K562 (cell line): ENCODE measurements around the gene RPE65. TPM values are rescaled to one million over a fixed set of nuclear protein-coding genes. Genes with fewer than 3 reads are reported as not detected.

ENCODE experiments used
- ATAC-seq: fragments of 200-7000 bp; cut with Tn5 transposase; 3 replicates; pipeline ENCODE4 v1.9.1; 2020; ENCODE audit warnings: moderate library complexity
- BruUV-seq: library from RNA; stranded (reverse); fragments of 400-500 nt; replicated peaks from 2 replicates; lab custom pipeline; 2021; lab: Mats Ljungman, UMichigan
- CTCF ChIA-PET: fragments of 300-600 bp; formaldehyde crosslinking; extraction: SDS; loops from one replicate; lab custom pipeline; 2021; ENCODE audit warnings: low intra/inter-chr PET ratio; lab: Yijun Ruan, JAX
- POLR2A ChIA-PET: fragments of 300-600, 350-650 bp; sonication (Branson Sonifier 250); formaldehyde crosslinking; extraction: SDS; loops from one replicate; lab custom pipeline; 2021; ENCODE audit warnings: antibody characterized with exemption, inconsistent platforms; lab: Yijun Ruan, JAX
- DNase-seq, 4 experiments: peaks; one replicate each; pipeline versions ENCODE4 v3.0.0 to v3.0.0-alpha.2; 2011 to 2018; ENCODE audit warnings: low spot score in 3 of 4, mixed read lengths in 3 of 4; ENCODE audit errors: extremely low read depth in 1 of 4
- FAIRE-seq: peaks from 2 replicates; lab custom pipeline; 2011; peaks lifted over from hg19 to GRCh38; lab: Jason Lieb, UNC
- H2AFZ ChIP-seq: 2 replicates; pipeline ENCODE4 v1.6.0; 2011; ENCODE audit warnings: low read depth, low read length, control low read depth, inconsistent platforms
- H3K27ac ChIP-seq: fragments of 200-600 bp; 3 replicates; pipeline ENCODE4 v1.8.0; 2011; ENCODE audit warnings: low read depth, mild to moderate bottlenecking, control low read depth, inconsistent platforms, low read length, moderate library complexity, mixed read lengths; ENCODE audit errors: extremely low read depth
- H3K27me3 ChIP-seq, 2 experiments: fragments of 300-600 bp in 1 of 2; 2 replicates in 1 of 2; 3 replicates in 1 of 2; pipeline versions ENCODE4 v1.6.0 to v1.8.0; 2011; ENCODE audit warnings: inconsistent platforms in 2 of 2, low read length in 2 of 2, mild to moderate bottlenecking in 1 of 2, mixed read lengths in 1 of 2, moderate library complexity in 1 of 2; ENCODE audit not compliant: control insufficient read depth in 2 of 2, insufficient read depth in 2 of 2
- H3K36me3 ChIP-seq: fragments of 300-600 bp; 3 replicates; pipeline ENCODE4 v1.8.0; 2011; ENCODE audit warnings: mild to moderate bottlenecking, low read length, inconsistent platforms; ENCODE audit not compliant: control insufficient read depth, insufficient read depth
- H3K4me1 ChIP-seq, 2 experiments: fragments of 200-600 bp in 1 of 2; replicated peaks in 1 of 2; 2 replicates in 1 of 2; 3 replicates in 1 of 2; pipeline versions ENCODE4 v1.5.1 to v1.8.0; 2011; ENCODE audit warnings: inconsistent platforms in 2 of 2, low read length in 2 of 2, mild to moderate bottlenecking in 1 of 2, mixed read lengths in 1 of 2, moderate library complexity in 1 of 2; ENCODE audit not compliant: control insufficient read depth in 2 of 2, insufficient read depth in 2 of 2
- H3K4me2 ChIP-seq: 2 replicates; pipeline ENCODE4 v1.6.1; 2011; ENCODE audit warnings: low read length, control low read depth, inconsistent platforms, mixed read lengths; ENCODE audit not compliant: insufficient read depth
- H3K4me3 ChIP-seq: fragments of 200-600 bp; sonication (generic), shearing (Covaris generic); 2 replicates; pipeline ENCODE4 v1.5.1; 2016; ENCODE audit warnings: control low read depth, inconsistent platforms
- H3K79me2 ChIP-seq: fragments of 200-600 bp; 3 replicates; pipeline ENCODE4 v1.8.0; 2011; ENCODE audit warnings: low read length, inconsistent platforms; ENCODE audit not compliant: control insufficient read depth, insufficient read depth
- H3K9ac ChIP-seq, 2 experiments: 2 replicates each; pipeline versions ENCODE4 v1.6.0 to v1.6.1; 2011; ENCODE audit warnings: low read depth in 2 of 2, low read length in 2 of 2, control low read depth in 1 of 2, inconsistent platforms in 1 of 2, mild to moderate bottlenecking in 1 of 2, mixed read lengths in 1 of 2; ENCODE audit not compliant: insufficient read depth in 1 of 2
- H3K9me1 ChIP-seq: one replicate; pipeline ENCODE4 v1.6.0; 2011; ENCODE audit warnings: inconsistent platforms, mild to moderate bottlenecking, low read length, moderate library complexity; ENCODE audit not compliant: control insufficient read depth, insufficient read depth
- H3K9me3 ChIP-seq: replicated peaks from 2 replicates; pipeline ENCODE4 v1.5.1; 2011; ENCODE audit warnings: low read depth, low read length, inconsistent platforms; ENCODE audit not compliant: control insufficient read depth, insufficient read depth
- H4K20me1 ChIP-seq: replicated peaks from 2 replicates; pipeline ENCODE4 v1.6.1; 2011; ENCODE audit warnings: low read length, inconsistent platforms, mixed read lengths; ENCODE audit not compliant: control insufficient read depth, insufficient read depth
- ADNP ChIP-seq: fragments of 200-800 bp; sonication (Bioruptor generic); IDR thresholded peaks from 2 replicates; pipeline ENCODE4 v1.6.1; 2016; ENCODE audit warnings: missing genetic modification characterization, missing compliant biosample characterization
- CBFA2T2 ChIP-seq: fragments of 450-650 bp; conservative IDR thresholded peaks from 2 replicates; pipeline ENCODE4 v1.6.1; 2017; ENCODE audit warnings: mild to moderate bottlenecking
- DDX20 ChIP-seq: fragments of 450-650 bp; IDR thresholded peaks from 2 replicates; pipeline ENCODE4 v1.6.1; 2016; ENCODE audit warnings: missing genetic modification characterization, low read depth, mild to moderate bottlenecking, missing compliant biosample characterization, moderate library complexity
- FOXA1 ChIP-seq: fragments of 450-650 bp; IDR thresholded peaks from 2 replicates; pipeline ENCODE4 v1.6.1; 2016; ENCODE audit warnings: mild to moderate bottlenecking, borderline replicate concordance
- HOXB6 ChIP-seq: fragments of 250-450 bp; sonication (Bioruptor Pico); IDR thresholded peaks from 2 replicates; pipeline ENCODE4 v1.5.1; 2022; ENCODE audit warnings: mild to moderate bottlenecking, borderline replicate concordance
- MECOM ChIP-seq: fragments of 250-450 bp; sonication (Bioruptor Pico); IDR thresholded peaks from 2 replicates; pipeline ENCODE4 v1.8.0; 2022; ENCODE audit warnings: inconsistent platforms
- PML ChIP-seq: IDR thresholded peaks from 2 replicates; pipeline ENCODE4 v1.6.1; 2012; ENCODE audit warnings: low read length, inconsistent platforms
- RHOXF2B ChIP-seq: fragments of 250-450 bp; sonication (Bioruptor Pico); conservative IDR thresholded peaks from 2 replicates; pipeline ENCODE4 v1.5.1; 2021
- SETDB1 ChIP-seq: IDR thresholded peaks from one replicate; pipeline ENCODE4 v1.6.1; 2012; ENCODE audit warnings: low read length, control low read depth, inconsistent platforms
- SLC30A9 ChIP-seq: fragments of 250-450 bp; sonication (Bioruptor Pico); IDR thresholded peaks from 2 replicates; pipeline ENCODE4 v1.8.0; 2022; ENCODE audit warnings: mild to moderate bottlenecking, moderate library complexity
- SPI1 ChIP-seq: IDR thresholded peaks from 2 replicates; pipeline ENCODE4 v1.6.1; 2011; ENCODE audit warnings: low read depth, low read length, control low read depth, borderline replicate concordance
- TAF7 ChIP-seq: fragments of 450-650 bp; IDR thresholded peaks from 2 replicates; pipeline ENCODE4 v1.6.1; 2016; ENCODE audit warnings: missing genetic modification characterization, missing compliant biosample characterization
- TOE1 ChIP-seq, 2 experiments: fragments of 450-650 bp in 1 of 2; sonication (generic) in 1 of 2; formaldehyde crosslinking in 1 of 2; IDR thresholded peaks; 2 replicates each; pipeline versions ENCODE4 v1.7.1 to v1.8.0; 2016 to 2022; ENCODE audit warnings: borderline replicate concordance in 2 of 2, mild to moderate bottlenecking in 2 of 2, antibody characterized with exemption in 1 of 2, inconsistent platforms in 1 of 2, low read depth in 1 of 2, missing genetic modification reagents in 1 of 2, moderate library complexity in 1 of 2
- ZNF445 ChIP-seq: fragments of 250-450 bp; sonication (Bioruptor Pico); IDR thresholded peaks from 2 replicates; pipeline ENCODE4 v1.4.0; 2020; ENCODE audit warnings: low read depth, mild to moderate bottlenecking, moderate library complexity
- WGBS: fragments of 100-300 bp; shearing (Covaris generic); methylation state at CpG from one replicate; pipeline ENCODE4 v1.1.6; 2016; ENCODE audit warnings: low coverage, mixed read lengths; ENCODE audit not compliant: insufficient coverage; ENCODE audit errors: missing lambda C conversion rate; 5-methylcytosine and 5-hydroxymethylcytosine counted together
- in situ Hi-C: fragments of 300-500 bp; cut with MboI; formaldehyde crosslinking; loops from 4 replicates; pipeline ENCODE4 v1.15.0; 2018; ENCODE audit warnings: inconsistent platforms, mixed read lengths
- intact Hi-C: fragments of 100-400 bp; cut with micrococcal nuclease; formaldehyde crosslinking; loops from 2 replicates; pipeline ENCODE4 v1.14.2; 2022
- polyA plus RNA-seq, 8 experiments: library from polyadenylated mRNA; depleted of rRNA in 4 of 8; stranded (reverse) in 5 of 8; unstranded in 3 of 8; fragments of >200 nt; fragmentation: Nextera tagmentation in 2 of 8; fragmentation: Illumina TruSeq in 1 of 8; extraction: Ambion mirVana in 2 of 8; extraction: Trizol in 1 of 8; gene quantifications; 2 replicates each; pipeline versions ENCODE4 v1.2.1 to v1.2.3, GENCODE V29; 2011 to 2014; ENCODE audit warnings: inconsistent platforms in 1 of 8, missing spikeins in 1 of 8
- total RNA-seq, 7 experiments: library from RNA; depleted of rRNA in 6 of 7; stranded (reverse); fragments of >200 nt in 6 of 7; fragmentation: Illumina TruSeq in 2 of 7; extraction: Trizol in 2 of 7; gene quantifications; 2 replicates each; pipeline versions ENCODE4 v1.2.1 to v1.2.3, GENCODE V29; 2011 to 2021; ENCODE audit warnings: low replicate concordance in 1 of 7

RPE65 gene
- total and polyA plus RNA-seq, 9 of the 15 experiments (the other 6 are each of a cell fraction or from before 2014, with no cell fraction given), result 0.14 TPM; not detected in 8

DNA sequence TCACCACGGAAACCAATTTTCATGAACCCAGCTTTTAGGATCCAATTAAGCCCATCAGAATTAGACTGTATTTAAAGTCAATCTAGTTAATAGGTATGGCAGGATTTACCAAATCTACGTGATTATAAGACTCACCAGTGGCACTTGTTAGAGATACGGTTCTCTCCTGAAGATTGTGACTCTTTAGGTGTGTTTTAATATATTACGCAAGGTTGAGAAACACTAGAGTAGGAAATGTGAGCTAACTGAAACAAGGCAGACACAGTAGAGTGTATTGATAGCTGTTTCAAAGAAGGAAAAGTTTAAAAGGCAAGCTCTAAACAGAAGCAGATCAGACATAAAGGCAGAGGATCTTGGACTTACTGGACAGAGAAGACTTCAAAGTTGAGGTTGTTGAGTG, 11.2 kb upstream of the RPE65 start (continued):
- TF ChIP-seq FOXA1 (no peak), PML (no peak), SPI1 (no peak), RHOXF2B (CRISPR knock-in tag) (no peak), TAF7 (tag) (no peak)

DNA sequence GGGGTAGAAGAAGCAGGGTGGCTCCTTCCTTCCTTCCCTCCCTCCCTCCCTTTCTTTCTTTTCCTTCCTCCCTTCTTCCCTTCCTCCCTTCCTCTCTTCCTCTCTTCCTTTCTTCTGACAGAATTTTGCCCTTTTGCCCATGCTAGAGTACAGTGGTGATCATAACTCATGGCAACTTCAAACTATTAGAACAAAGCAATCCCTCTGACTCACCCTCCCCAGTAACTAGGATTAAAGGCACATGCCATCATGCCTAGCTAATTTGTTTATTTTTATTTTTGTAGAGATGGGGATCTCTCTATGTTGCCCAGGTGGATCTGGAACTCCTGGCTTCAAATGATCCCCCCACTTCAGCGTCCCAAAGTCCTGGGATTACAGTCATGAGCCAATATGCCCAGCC, 10.0 kb upstream of the RPE65 start:
- no TSS peak for BruUV-seq
- Histone ChIP-seq H3K9ac (no peak overlapping the region), H3K79me2 (no peaks in the 10 kb centered on the region), H3K4me1 (no peaks in the 10 kb centered on the region), H3K9me1 (no peaks in the 10 kb centered on the region), H3K9me3 (no peaks in the 10 kb centered on the region), H3K36me3 (no peaks in the 10 kb centered on the region), H3K4me2 (no peak overlapping the region), H3K4me3 (no peak overlapping the region), H3K27ac (no peak overlapping the region), H2AFZ (no peak overlapping the region), H3K27me3 (no peaks in the 10 kb centered on the region), H4K20me1 (no peaks in the 10 kb centered on the region)
- in situ Hi-C loops (loop anchor here (25.0 kb wide), 2 partner anchors 922 to 1278 kb away; no protein-coding TSS in a partner anchor), intact Hi-C loops (no loop called here)
- POLR2A ChIA-PET, result no interaction called here
- ATAC-seq, result no peak
- WGBS, result 0% methylated on average over 1 of the region's 1 CpG
- no peak for DNase-seq
- TF ChIP-seq HOXB6 (CRISPR knock-in tag) (no peak), ZNF445 (no peak), ADNP (tag) (no peak), CBFA2T2 (no peak), DDX20 (tag) (no peak), SETDB1 (no peak), SLC30A9 (no peak), MECOM (CRISPR knock-in tag) (no peak), TOE1 (IDR thresholded peaks at IDR 0.05; ENCODE audit: borderline replicate concordance) (no peak), TOE1 (CRISPR knock-in tag; IDR thresholded peaks at IDR 0.05; ENCODE audit: borderline replicate concordance, low read depth) (no peak)
- CTCF ChIA-PET, result no interaction called here
- FAIRE-seq, result no peak
